Mesothelial cell of epicardium (in vitro differentiated cells): ENCODE results near the gene DCP2. TPM values are rescaled to one million over a fixed set of nuclear protein-coding genes. Genes with fewer than 3 reads are reported as not detected.

ENCODE experiments used
- DNase-seq, 2 experiments: peaks; one replicate each; pipeline ENCODE4 v3.0.0; 2021; ENCODE audit warnings: low spot score in 2 of 2; ENCODE audit not compliant: unreplicated experiment in 2 of 2
- H3K27ac Mint-ChIP-seq: 2 replicates; pipeline ENCODE4 v1.8.0; 2021; ENCODE audit warnings: mixed read lengths
- H3K27me3 Mint-ChIP-seq: 2 replicates; pipeline ENCODE4 v1.8.0; 2021; ENCODE audit warnings: low read depth, mixed read lengths
- H3K36me3 Mint-ChIP-seq: 2 replicates; pipeline ENCODE4 v1.8.0; 2021; ENCODE audit warnings: mixed read lengths
- H3K4me1 Mint-ChIP-seq: 2 replicates; pipeline ENCODE4 v1.8.0; 2021; ENCODE audit warnings: mixed read lengths
- H3K4me3 Mint-ChIP-seq: 2 replicates; pipeline ENCODE4 v1.8.0; 2021; ENCODE audit warnings: mild to moderate bottlenecking, moderate library complexity, mixed read lengths
- H3K9me3 Mint-ChIP-seq: 2 replicates; pipeline ENCODE4 v1.8.0; 2021; ENCODE audit warnings: mixed read lengths
- CTCF ChIP-seq: fragments of 200-600 bp; sonication (generic); IDR thresholded peaks from one replicate; pipeline ENCODE4 v1.5.0; 2021; ENCODE audit warnings: antibody characterized with exemption; ENCODE audit not compliant: unreplicated experiment
- total RNA-seq: library from RNA; stranded (reverse); gene quantifications from 3 replicates; pipeline ENCODE4 v1.2.1, GENCODE V29; 2021

DCP2 gene
- total RNA-seq, 1 donor from 2014 or later, result 88.5 TPM

GRCh38 chr5:112978836-112979235, 2.2 kb downstream of the DCP2 start:
- no peak overlapping the region for H3K27ac Mint-ChIP-seq
- no peak for DNase-seq
- peak overlapping the region; percentile 94 for H3K4me3 Mint-ChIP-seq
- peaks cover 8% of the 10 kb centered on the region for H3K36me3 Mint-ChIP-seq
- H3K4me1 Mint-ChIP-seq, result peaks cover 56% of the 10 kb centered on the region
- TF ChIP-seq CTCF, result no peak
- no peaks in the 10 kb centered on the region for H3K9me3 Mint-ChIP-seq
- H3K27me3 Mint-ChIP-seq, result no peaks in the 10 kb centered on the region

- DNase-seq, result no peak
- H3K27ac Mint-ChIP-seq, result peak overlapping the region; percentile 50
- H3K4me1 Mint-ChIP-seq, result peaks cover 56% of the 10 kb centered on the region
- peak overlapping the region; percentile 52 for H3K4me3 Mint-ChIP-seq
- H3K27me3 Mint-ChIP-seq, result no peaks in the 10 kb centered on the region
- peaks cover 12% of the 10 kb centered on the region for H3K36me3 Mint-ChIP-seq
- TF ChIP-seq CTCF, result no peak
- H3K9me3 Mint-ChIP-seq, result no peaks in the 10 kb centered on the region
Observed at GRCh38 chr5:112979723-112980122, 3.1 kb downstream of the DCP2 start.

- no peak for DNase-seq
- no peak for TF ChIP-seq CTCF
- peaks cover 41% of the 10 kb centered on the region for H3K4me1 Mint-ChIP-seq
- H3K27ac Mint-ChIP-seq, result peak overlapping the region; percentile 22
- peaks cover 16% of the 10 kb centered on the region for H3K36me3 Mint-ChIP-seq
- H3K4me3 Mint-ChIP-seq, result no peak overlapping the region
- H3K9me3 Mint-ChIP-seq, result no peaks in the 10 kb centered on the region
- no peaks in the 10 kb centered on the region for H3K27me3 Mint-ChIP-seq
Observed at GRCh38 chr5:112983363-112983762, 6.8 kb downstream of the DCP2 start.

GRCh38 chr5:112986224-112986623, 9.6 kb downstream of the DCP2 start:
- Mint-ChIP-seq H3K4me1 (peaks cover 19% of the 10 kb centered on the region), H3K36me3 (peaks cover 28% of the 10 kb centered on the region), H3K27ac (no peak overlapping the region), H3K4me3 (no peak overlapping the region), H3K27me3 (no peaks in the 10 kb centered on the region), H3K9me3 (no peaks in the 10 kb centered on the region)
- no peak for TF ChIP-seq CTCF
- DNase-seq, result no peak

- Mint-ChIP-seq H3K4me1 (peaks cover 4% of the 10 kb centered on the region), H3K4me3 (no peak overlapping the region), H3K9me3 (no peaks in the 10 kb centered on the region), H3K36me3 (peaks cover 7% of the 10 kb centered on the region), H3K27me3 (no peaks in the 10 kb centered on the region), H3K27ac (no peak overlapping the region)
- peak in 1 of 2 experiments; percentile 81 for DNase-seq
- peak; percentile 89 for TF ChIP-seq CTCF
Observed at GRCh38 chr5:112995764-112996618, 19.4 kb downstream of the DCP2 start.
